Measurements from ENCODE around the gene KDM4B. TPM values are rescaled to one million over a fixed set of nuclear protein-coding genes. Genes with fewer than 3 reads are reported as not detected.

The KDM4B gene
- total RNA-seq, 1 donor from 2014 or later = 46.0 TPM

GRCh38 chr19:5178841-5179240 lies 209.9 kb downstream of the KDM4B start:
- no peak for DNase-seq (ENCODE audit: low spot score in 2 of 2)
- intact Hi-C loops (cut with DNase I) = no loop called here

GRCh38 chr19:5179256-5179655 lies 210.3 kb downstream of the KDM4B start:
- intact Hi-C loops (cut with DNase I) = no loop called here
- no peaks in the 10 kb centered on the region for H3K36me3 ChIP-seq
- no peak for DNase-seq (ENCODE audit: low spot score in 2 of 2)
- no peak overlapping the region for H3K4me3 ChIP-seq
- H3K4me1 ChIP-seq = no peaks in the 10 kb centered on the region
- no peak for TF ChIP-seq CTCF (IDR thresholded peaks at IDR 0.05)
- no peak overlapping the region for H3K27ac ChIP-seq
- H3K27me3 ChIP-seq = no peaks in the 10 kb centered on the region
- H3K9me3 ChIP-seq = no peaks in the 10 kb centered on the region

More at GRCh38 chr19:5178841-5179240, 209.9 kb downstream of the KDM4B start:
- Histone ChIP-seq H3K27me3 (no peaks in the 10 kb centered on the region), H3K27ac (no peak overlapping the region), H3K36me3 (no peaks in the 10 kb centered on the region), H3K9me3 (no peaks in the 10 kb centered on the region), H3K4me1 (no peaks in the 10 kb centered on the region), H3K4me3 (no peak overlapping the region)
- no peak for TF ChIP-seq CTCF (IDR thresholded peaks at IDR 0.05)

- DNase-seq (ENCODE audit: low spot score in 2 of 2) = no peak
- Histone ChIP-seq H3K9me3 (no peaks in the 10 kb centered on the region), H3K27me3 (no peaks in the 10 kb centered on the region), H3K36me3 (no peaks in the 10 kb centered on the region), H3K4me3 (no peak overlapping the region), H3K4me1 (no peaks in the 10 kb centered on the region), H3K27ac (no peak overlapping the region)
- intact Hi-C loops (cut with DNase I) = no loop called here
- TF ChIP-seq CTCF (IDR thresholded peaks at IDR 0.05) = no peak
These were observed 212.4 kb downstream of the KDM4B start for GRCh38 chr19:5181329-5181728.

GRCh38 chr19:5182751-5183150 lies 213.8 kb downstream of the KDM4B start:
- intact Hi-C loops (cut with DNase I) = no loop called here
- DNase-seq (ENCODE audit: low spot score in 2 of 2) = no peak
- H3K36me3 ChIP-seq = no peaks in the 10 kb centered on the region
- no peaks in the 10 kb centered on the region for H3K27me3 ChIP-seq
- no peaks in the 10 kb centered on the region for H3K4me1 ChIP-seq
- H3K4me3 ChIP-seq = no peak overlapping the region
- no peak overlapping the region for H3K27ac ChIP-seq
- no peak for TF ChIP-seq CTCF (IDR thresholded peaks at IDR 0.05)
- H3K9me3 ChIP-seq = no peaks in the 10 kb centered on the region

- Histone ChIP-seq H3K9me3 (no peaks in the 10 kb centered on the region), H3K4me3 (no peak overlapping the region), H3K27ac (no peak overlapping the region), H3K4me1 (no peaks in the 10 kb centered on the region), H3K27me3 (no peaks in the 10 kb centered on the region), H3K36me3 (no peaks in the 10 kb centered on the region)
- TF ChIP-seq CTCF (IDR thresholded peaks at IDR 0.05) = no peak
- intact Hi-C loops (cut with DNase I) = no loop called here
- no peak for DNase-seq (ENCODE audit: low spot score in 2 of 2)
These were observed 214.7 kb downstream of the KDM4B start for GRCh38 chr19:5183616-5184015.

- TF ChIP-seq CTCF (IDR thresholded peaks at IDR 0.05) = no peak
- H3K4me3 ChIP-seq = no peak overlapping the region
- DNase-seq (ENCODE audit: low spot score in 2 of 2) = no peak
- no peaks in the 10 kb centered on the region for H3K36me3 ChIP-seq
- no peaks in the 10 kb centered on the region for H3K27me3 ChIP-seq
- no peak overlapping the region for H3K27ac ChIP-seq
- H3K4me1 ChIP-seq = no peaks in the 10 kb centered on the region
- H3K9me3 ChIP-seq = no peaks in the 10 kb centered on the region
- intact Hi-C loops (cut with DNase I) = no loop called here
These were observed 216.0 kb downstream of the KDM4B start for GRCh38 chr19:5184930-5185329.
